OCI-LY3 (cell line): Measurements from ENCODE around the gene CHD6.

Experiments
- EZH2phosphoT487 ChIP-seq: fragments of 200-600 bp; shearing (Covaris generic); IDR thresholded peaks from 2 replicates; pipeline ENCODE4 v1.6.1; 2018; ENCODE audit warnings: antibody characterized with exemption, mixed run types, low read depth
- TF ChIP-seq, protein P1 (sequence below): fragments of 200-600, 300-600 bp; sonication (generic); IDR thresholded peaks from 2 replicates; pipeline ENCODE4 v1.5.1; 2014; ENCODE audit warnings: antibody characterized with exemption, low read length, low read depth

DNA sequence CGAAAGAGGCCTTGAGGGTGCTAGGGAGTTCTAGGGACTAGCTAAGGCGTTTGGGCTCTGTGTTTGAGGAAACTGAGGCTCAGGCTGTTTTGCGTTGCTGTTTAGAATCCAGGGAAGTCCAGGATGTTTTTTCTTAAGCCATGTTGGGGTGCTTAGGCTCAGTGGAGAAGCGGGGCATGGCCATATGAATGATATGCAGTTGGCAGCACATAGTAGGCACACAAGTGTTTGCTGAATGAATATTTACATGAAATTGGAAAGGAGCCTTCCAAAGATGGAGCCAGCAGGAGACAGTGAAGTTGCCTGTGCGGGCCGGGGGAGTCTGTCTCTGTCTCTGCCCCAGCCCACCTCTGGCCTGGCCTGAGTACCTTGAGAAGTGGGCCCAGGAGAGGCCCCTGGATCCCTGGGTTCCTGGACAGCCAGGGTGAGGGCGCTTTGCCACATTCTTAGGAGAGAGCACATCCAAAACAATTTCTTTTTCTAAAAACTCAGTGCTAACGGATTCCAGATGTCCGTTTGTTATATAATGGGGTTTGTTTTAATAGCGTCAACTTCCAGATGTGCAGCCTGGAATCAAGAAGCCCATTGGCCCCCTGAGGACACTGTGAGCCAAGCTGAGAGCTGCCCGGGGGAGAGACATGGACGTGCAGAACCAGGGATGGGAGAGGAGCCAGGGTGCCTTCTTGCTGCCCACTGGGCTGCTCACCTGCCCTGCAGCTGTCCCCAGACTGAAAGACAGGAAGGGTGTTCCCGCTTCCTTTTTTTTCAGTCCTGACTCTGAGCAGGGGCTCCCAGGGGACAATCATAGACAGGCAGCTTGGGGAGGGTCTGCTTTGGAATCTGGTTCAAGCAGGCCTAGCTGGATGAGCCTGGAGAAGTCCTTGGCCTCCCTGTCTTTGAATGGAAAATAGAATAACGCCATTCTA is 231.4 kb downstream of the CHD6 start:
- TF ChIP-seq, protein P1, sequence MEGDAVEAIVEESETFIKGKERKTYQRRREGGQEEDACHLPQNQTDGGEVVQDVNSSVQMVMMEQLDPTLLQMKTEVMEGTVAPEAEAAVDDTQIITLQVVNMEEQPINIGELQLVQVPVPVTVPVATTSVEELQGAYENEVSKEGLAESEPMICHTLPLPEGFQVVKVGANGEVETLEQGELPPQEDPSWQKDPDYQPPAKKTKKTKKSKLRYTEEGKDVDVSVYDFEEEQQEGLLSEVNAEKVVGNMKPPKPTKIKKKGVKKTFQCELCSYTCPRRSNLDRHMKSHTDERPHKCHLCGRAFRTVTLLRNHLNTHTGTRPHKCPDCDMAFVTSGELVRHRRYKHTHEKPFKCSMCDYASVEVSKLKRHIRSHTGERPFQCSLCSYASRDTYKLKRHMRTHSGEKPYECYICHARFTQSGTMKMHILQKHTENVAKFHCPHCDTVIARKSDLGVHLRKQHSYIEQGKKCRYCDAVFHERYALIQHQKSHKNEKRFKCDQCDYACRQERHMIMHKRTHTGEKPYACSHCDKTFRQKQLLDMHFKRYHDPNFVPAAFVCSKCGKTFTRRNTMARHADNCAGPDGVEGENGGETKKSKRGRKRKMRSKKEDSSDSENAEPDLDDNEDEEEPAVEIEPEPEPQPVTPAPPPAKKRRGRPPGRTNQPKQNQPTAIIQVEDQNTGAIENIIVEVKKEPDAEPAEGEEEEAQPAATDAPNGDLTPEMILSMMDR, result no peak
- TF ChIP-seq EZH2phosphoT487, result no peak
